DOHH2 (cell line): Measurements from ENCODE around the gene SRSF5.

Experiments
- CTCF ChIP-seq: fragments of 200-600 bp; sonication (generic); IDR thresholded peaks from one replicate; pipeline ENCODE4 v1.5.1; 2014; ENCODE audit warnings: antibody characterized with exemption, mild to moderate bottlenecking, low read depth, low read length; ENCODE audit not compliant: poor library complexity, severe bottlenecking
- EZH2phosphoT487 ChIP-seq: fragments of 200-600 bp; sonication (generic); IDR thresholded peaks from 2 replicates; pipeline ENCODE4 v1.6.1; 2017; ENCODE audit warnings: borderline replicate concordance, mild to moderate bottlenecking, antibody characterized with exemption, low read length, moderate library complexity, mixed read lengths

GRCh38 chr14:69784942-69785341, 18.0 kb downstream of the SRSF5 start:
- no peak for TF ChIP-seq CTCF
- no peak for TF ChIP-seq EZH2phosphoT487
